GM12878 (cell line): ENCODE data around the gene BCLAF1.

Experiments used
- BACH1 ChIP-seq: fragments of 450-650 bp; IDR thresholded peaks from 2 replicates; pipeline ENCODE4 v1.6.1; 2017; ENCODE audit warnings: mild to moderate bottlenecking, borderline replicate concordance
- BMI1 ChIP-seq: fragments of 450-650 bp; IDR thresholded peaks from 2 replicates; pipeline ENCODE4 v1.6.1; 2016; ENCODE audit warnings: mild to moderate bottlenecking, moderate library complexity, borderline replicate concordance
- EZH2 ChIP-seq: IDR thresholded peaks from 2 replicates; pipeline ENCODE4 v1.6.1; 2012; ENCODE audit warnings: low read depth, mild to moderate bottlenecking, control low read depth, inconsistent platforms, low read length, borderline replicate concordance; ENCODE audit not compliant: control insufficient read depth
- NFYB ChIP-seq: IDR thresholded peaks from 2 replicates; pipeline ENCODE4 v1.6.1; 2011; ENCODE audit warnings: low read depth, mild to moderate bottlenecking, low read length, improper control_type of control experiment, moderate library complexity; ENCODE audit not compliant: insufficient read depth
- POLR2A ChIP-seq: IDR thresholded peaks from 2 replicates; pipeline ENCODE4 v1.6.1; 2011; ENCODE audit warnings: low read depth, mild to moderate bottlenecking, low read length
- SMAD1 ChIP-seq: fragments of 450-650 bp; IDR thresholded peaks from 2 replicates; pipeline ENCODE4 v1.6.1; 2018; ENCODE audit warnings: mild to moderate bottlenecking, low read depth; ENCODE audit not compliant: partially characterized antibody
- ZNF24 ChIP-seq: fragments of 450-650 bp; IDR thresholded peaks from 2 replicates; pipeline ENCODE4 v1.6.1; 2017; ENCODE audit warnings: antibody characterized with exemption, mild to moderate bottlenecking
- TF ChIP-seq, protein P1 (sequence below), 3 experiments: IDR thresholded peaks in 2 of 3; conservative IDR thresholded peaks in 1 of 3; 2 replicates each; pipeline ENCODE4 v1.5.1; 2011; ENCODE audit warnings: low read depth in 3 of 3, low read length in 3 of 3, mild to moderate bottlenecking in 3 of 3, control low read depth in 2 of 3, moderate library complexity in 2 of 3, inconsistent platforms in 1 of 3, mixed read lengths in 1 of 3; ENCODE audit not compliant: control insufficient read depth in 2 of 3, insufficient read depth in 1 of 3; ENCODE audit errors: extremely low read depth in 1 of 3
- TF ChIP-seq, protein P2 (sequence below): fragments of 450-650 bp; IDR thresholded peaks from 2 replicates; pipeline ENCODE4 v1.6.1; 2018; ENCODE audit warnings: borderline replicate concordance, mild to moderate bottlenecking; ENCODE audit not compliant: partially characterized antibody

DNA sequence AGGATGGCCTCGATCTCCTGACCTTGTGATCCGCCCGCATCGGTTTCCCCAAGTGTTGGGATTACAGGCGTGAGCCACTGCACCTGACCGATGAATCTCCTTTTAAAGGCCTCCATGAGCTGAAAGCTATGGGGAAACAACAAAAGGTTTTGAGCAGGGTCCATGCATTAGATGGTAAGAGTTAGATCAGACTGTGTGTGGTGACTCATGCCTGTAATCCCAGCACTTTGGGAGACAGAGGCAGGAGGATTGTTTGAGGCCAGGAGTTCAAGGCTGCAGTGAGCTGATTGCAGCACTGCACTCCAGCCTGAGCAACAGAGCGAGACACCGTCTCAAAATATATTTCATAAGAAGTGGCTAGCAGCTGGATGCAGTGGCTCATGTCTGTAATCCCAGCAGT, 41.0 kb upstream of the BCLAF1 start:
- no peak for TF ChIP-seq BMI1
- TF ChIP-seq POLR2A, result no peak
- TF ChIP-seq, protein P1, sequence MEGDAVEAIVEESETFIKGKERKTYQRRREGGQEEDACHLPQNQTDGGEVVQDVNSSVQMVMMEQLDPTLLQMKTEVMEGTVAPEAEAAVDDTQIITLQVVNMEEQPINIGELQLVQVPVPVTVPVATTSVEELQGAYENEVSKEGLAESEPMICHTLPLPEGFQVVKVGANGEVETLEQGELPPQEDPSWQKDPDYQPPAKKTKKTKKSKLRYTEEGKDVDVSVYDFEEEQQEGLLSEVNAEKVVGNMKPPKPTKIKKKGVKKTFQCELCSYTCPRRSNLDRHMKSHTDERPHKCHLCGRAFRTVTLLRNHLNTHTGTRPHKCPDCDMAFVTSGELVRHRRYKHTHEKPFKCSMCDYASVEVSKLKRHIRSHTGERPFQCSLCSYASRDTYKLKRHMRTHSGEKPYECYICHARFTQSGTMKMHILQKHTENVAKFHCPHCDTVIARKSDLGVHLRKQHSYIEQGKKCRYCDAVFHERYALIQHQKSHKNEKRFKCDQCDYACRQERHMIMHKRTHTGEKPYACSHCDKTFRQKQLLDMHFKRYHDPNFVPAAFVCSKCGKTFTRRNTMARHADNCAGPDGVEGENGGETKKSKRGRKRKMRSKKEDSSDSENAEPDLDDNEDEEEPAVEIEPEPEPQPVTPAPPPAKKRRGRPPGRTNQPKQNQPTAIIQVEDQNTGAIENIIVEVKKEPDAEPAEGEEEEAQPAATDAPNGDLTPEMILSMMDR (IDR thresholded peaks at IDR 0.05 in 2 of 3, conservative IDR thresholded peaks at IDR 0.05 in 1 of 3; ENCODE audit: control insufficient read depth in 2 of 3, extremely low read depth in 1 of 3, insufficient read depth in 1 of 3, low read depth in 3 of 3, low read length in 3 of 3), result no peak
- no peak for TF ChIP-seq SMAD1
- TF ChIP-seq NFYB, result no peak
- no peak for TF ChIP-seq EZH2
- TF ChIP-seq ZNF24, result no peak
- TF ChIP-seq, protein P2, sequence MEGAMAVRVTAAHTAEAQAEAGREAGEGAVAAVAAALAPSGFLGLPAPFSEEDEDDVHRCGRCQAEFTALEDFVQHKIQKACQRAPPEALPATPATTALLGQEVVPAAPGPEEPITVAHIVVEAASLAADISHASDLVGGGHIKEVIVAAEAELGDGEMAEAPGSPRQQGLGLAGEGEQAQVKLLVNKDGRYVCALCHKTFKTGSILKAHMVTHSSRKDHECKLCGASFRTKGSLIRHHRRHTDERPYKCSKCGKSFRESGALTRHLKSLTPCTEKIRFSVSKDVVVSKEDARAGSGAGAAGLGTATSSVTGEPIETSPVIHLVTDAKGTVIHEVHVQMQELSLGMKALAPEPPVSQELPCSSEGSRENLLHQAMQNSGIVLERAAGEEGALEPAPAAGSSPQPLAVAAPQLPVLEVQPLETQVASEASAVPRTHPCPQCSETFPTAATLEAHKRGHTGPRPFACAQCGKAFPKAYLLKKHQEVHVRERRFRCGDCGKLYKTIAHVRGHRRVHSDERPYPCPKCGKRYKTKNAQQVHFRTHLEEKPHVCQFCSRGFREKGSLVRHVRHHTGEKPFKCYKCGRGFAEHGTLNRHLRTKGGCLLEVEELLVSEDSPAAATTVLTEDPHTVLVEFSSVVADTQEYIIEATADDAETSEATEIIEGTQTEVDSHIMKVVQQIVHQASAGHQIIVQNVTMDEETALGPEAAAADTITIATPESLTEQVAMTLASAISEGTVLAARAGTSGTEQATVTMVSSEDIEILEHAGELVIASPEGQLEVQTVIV, result no peak
- TF ChIP-seq BACH1, result no peak
